A673 (cell line): ENCODE data around the gene BLZF1. TPM values are rescaled to one million over a fixed set of nuclear protein-coding genes. Genes with fewer than 3 reads are reported as not detected.

Experiments
- BruUV-seq: library from RNA; stranded (reverse); fragments of 400-500 nt; replicated peaks from 2 replicates; lab custom pipeline; 2021; lab: Mats Ljungman, UMichigan
- CTCF ChIA-PET: fragments of 300-600 bp; sonication (Branson Sonifier 250); formaldehyde crosslinking; loops from one replicate; lab custom pipeline; 2022; ENCODE audit warnings: antibody characterized with exemption; lab: Charles Lee
- POLR2A ChIA-PET: fragments of 300-600 bp; sonication (Branson Sonifier 250); formaldehyde crosslinking; loops from one replicate; lab custom pipeline; 2022; ENCODE audit warnings: antibody characterized with exemption; ENCODE audit not compliant: low non-redundant PET; lab: Charles Lee
- DNase-seq: peaks from one replicate; pipeline ENCODE4 v3.0.0-alpha.2; 2015; ENCODE audit warnings: low spot score
- H3K27ac ChIP-seq: fragments of 200-600 bp; sonication (generic); 2 replicates; pipeline ENCODE4 v1.5.1; 2016; ENCODE audit warnings: mixed run types, low read depth, mild to moderate bottlenecking, mixed read lengths, antibody characterized with exemption, low read length; ENCODE audit not compliant: poor library complexity, severe bottlenecking
- H3K27me3 ChIP-seq: fragments of 200-600 bp; sonication (generic); replicated peaks from 2 replicates; pipeline ENCODE4 v1.6.1; 2017; ENCODE audit warnings: mixed run types, low read depth, mild to moderate bottlenecking, mixed read lengths, antibody characterized with exemption, low read length; ENCODE audit not compliant: insufficient read depth, poor library complexity
- H3K36me3 ChIP-seq: fragments of 200-600 bp; sonication (generic); 2 replicates; pipeline ENCODE4 v1.6.1; 2016; ENCODE audit warnings: mixed run types, mild to moderate bottlenecking, mixed read lengths, antibody characterized with exemption, low read length; ENCODE audit not compliant: insufficient read depth, poor library complexity, severe bottlenecking
- H3K4me1 ChIP-seq: fragments of 200-600 bp; sonication (generic); 2 replicates; pipeline ENCODE4 v1.6.1; 2017; ENCODE audit warnings: mixed run types, mild to moderate bottlenecking, mixed read lengths, antibody characterized with exemption, low read length; ENCODE audit not compliant: insufficient read depth, poor library complexity, severe bottlenecking
- H3K4me3 ChIP-seq: fragments of 200-600 bp; sonication (generic); 2 replicates; pipeline ENCODE4 v1.5.1; 2016; ENCODE audit warnings: low read depth, mixed run types, mild to moderate bottlenecking, mixed read lengths, low read length; ENCODE audit not compliant: poor library complexity, severe bottlenecking
- H3K9me3 ChIP-seq: fragments of 200-600 bp; sonication (generic); 2 replicates; pipeline ENCODE4 v1.6.1; 2016; ENCODE audit warnings: mixed run types, low read depth, mild to moderate bottlenecking, mixed read lengths, antibody characterized with exemption, low read length; ENCODE audit not compliant: poor library complexity, severe bottlenecking
- EZH2 ChIP-seq: fragments of 200-600 bp; sonication (generic); IDR thresholded peaks from 2 replicates; pipeline ENCODE4 v1.6.1; 2017; ENCODE audit warnings: borderline replicate concordance, low read depth, mild to moderate bottlenecking, mixed read lengths, antibody characterized with exemption, low read length; ENCODE audit not compliant: poor library complexity, severe bottlenecking
- intact Hi-C: fragments of 100-400 bp; cut with micrococcal nuclease; formaldehyde crosslinking; loops from one replicate; pipeline ENCODE4 v1.10.0; 2022; ENCODE audit not compliant: unreplicated experiment
- total RNA-seq: library from RNA; stranded (reverse); gene quantifications from 2 replicates; pipeline ENCODE4 v1.2.3, GENCODE V29; 2021
- TF ChIP-seq, protein P1 (sequence below): fragments of 300-800, 200-600 bp; sonication (generic); conservative IDR thresholded peaks from 2 replicates; pipeline ENCODE4 v1.5.1; 2017; ENCODE audit warnings: low read depth, mild to moderate bottlenecking, antibody characterized with exemption, low read length, moderate library complexity, mixed read lengths

Gene BLZF1
- total RNA-seq, 1 experiment from 2014 or later: 22.5 TPM

DNA sequence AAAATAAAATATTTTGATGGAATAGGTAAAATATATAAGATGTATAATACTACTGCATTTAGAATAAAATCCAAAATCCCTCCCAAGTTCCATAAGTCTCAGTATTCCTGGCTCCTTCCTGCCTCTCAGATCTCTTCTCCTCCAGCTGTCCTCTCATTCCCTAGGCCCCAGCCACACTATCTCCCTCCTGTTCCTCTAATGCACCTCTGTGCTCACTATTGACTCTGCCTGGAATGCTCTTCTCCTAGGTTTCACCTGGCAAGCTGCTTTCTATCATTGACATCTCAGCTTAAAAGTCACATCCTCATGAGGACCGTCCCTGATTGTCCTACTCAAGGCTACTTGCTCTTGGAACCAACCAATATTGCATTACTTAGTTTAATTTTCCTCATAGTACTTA lies 7.6 kb upstream of the BLZF1 start:
- Histone ChIP-seq H3K4me3 (no peak overlapping the region), H3K4me1 (no peaks in the 10 kb centered on the region), H3K27ac (no peak overlapping the region), H3K27me3 (no peaks in the 10 kb centered on the region), H3K9me3 (no peaks in the 10 kb centered on the region), H3K36me3 (no peaks in the 10 kb centered on the region)
- ChIA-PET CTCF (no interaction called here), POLR2A (no interaction called here)
- no peak for DNase-seq
- intact Hi-C loops: no loop called here
- TF ChIP-seq EZH2: no peak
- TF ChIP-seq, protein P1, sequence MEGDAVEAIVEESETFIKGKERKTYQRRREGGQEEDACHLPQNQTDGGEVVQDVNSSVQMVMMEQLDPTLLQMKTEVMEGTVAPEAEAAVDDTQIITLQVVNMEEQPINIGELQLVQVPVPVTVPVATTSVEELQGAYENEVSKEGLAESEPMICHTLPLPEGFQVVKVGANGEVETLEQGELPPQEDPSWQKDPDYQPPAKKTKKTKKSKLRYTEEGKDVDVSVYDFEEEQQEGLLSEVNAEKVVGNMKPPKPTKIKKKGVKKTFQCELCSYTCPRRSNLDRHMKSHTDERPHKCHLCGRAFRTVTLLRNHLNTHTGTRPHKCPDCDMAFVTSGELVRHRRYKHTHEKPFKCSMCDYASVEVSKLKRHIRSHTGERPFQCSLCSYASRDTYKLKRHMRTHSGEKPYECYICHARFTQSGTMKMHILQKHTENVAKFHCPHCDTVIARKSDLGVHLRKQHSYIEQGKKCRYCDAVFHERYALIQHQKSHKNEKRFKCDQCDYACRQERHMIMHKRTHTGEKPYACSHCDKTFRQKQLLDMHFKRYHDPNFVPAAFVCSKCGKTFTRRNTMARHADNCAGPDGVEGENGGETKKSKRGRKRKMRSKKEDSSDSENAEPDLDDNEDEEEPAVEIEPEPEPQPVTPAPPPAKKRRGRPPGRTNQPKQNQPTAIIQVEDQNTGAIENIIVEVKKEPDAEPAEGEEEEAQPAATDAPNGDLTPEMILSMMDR: no peak
- no TSS peak for BruUV-seq

DNA sequence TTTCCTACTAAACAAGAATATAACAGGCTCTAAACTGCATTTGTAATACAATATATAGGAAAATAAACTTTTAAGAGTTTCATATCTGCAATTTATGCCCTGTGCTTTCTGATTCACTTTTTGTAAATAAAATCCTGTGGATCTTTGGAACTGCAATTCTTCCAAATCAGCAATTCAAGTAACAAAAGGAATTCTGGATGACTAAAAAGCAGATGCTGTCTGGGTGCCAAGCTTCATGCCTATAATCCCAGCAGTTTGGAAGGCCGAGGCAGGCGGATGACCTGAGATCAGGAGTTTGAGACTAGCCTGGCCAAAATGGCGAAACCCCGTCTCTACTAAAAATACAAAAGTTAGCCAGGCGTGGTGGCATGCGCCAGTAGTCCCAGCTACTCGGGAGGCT lies 6.7 kb upstream of the BLZF1 start:
- Histone ChIP-seq H3K4me1 (no peaks in the 10 kb centered on the region), H3K27me3 (no peaks in the 10 kb centered on the region), H3K4me3 (no peak overlapping the region), H3K9me3 (no peaks in the 10 kb centered on the region), H3K27ac (no peak overlapping the region), H3K36me3 (no peaks in the 10 kb centered on the region)
- ChIA-PET CTCF (no interaction called here), POLR2A (no interaction called here)
- BruUV-seq: no TSS peak
- intact Hi-C loops: no loop called here
- TF ChIP-seq, protein P1: no peak
- no peak for DNase-seq

DNA sequence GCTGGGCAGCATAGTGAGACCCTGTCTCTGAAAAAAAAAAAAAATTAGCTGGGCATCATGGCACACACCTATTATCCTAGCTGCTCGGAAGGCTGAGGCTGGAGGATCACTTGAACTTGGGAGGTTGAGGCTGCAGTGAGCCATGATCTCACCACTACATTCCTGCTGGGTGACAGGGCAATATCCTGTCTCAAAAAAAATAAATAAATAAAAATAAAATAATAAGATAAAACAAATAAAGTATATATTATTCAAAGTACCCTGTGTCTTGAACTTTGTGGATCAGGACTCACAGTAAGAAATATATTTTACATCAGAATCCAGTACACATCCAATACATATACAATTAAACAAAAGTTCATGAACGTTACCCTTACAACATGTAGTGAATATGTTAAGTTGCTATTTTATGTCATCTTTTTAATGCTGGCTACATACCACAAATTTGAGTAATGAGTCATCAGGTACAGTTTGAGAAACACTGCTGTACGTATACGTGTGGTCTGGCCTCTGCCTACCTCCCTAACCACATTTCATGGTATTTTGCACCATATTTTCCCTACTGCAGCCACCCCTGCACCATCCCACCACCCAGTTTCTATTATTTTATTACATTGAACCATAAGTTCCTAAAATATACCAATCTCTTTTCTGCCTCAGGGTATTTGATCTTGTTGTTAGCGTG lies 4.8 kb upstream of the BLZF1 start:
- intact Hi-C loops: no loop called here
- Histone ChIP-seq H3K36me3 (no peaks in the 10 kb centered on the region), H3K4me1 (peaks cover 7% of the 10 kb centered on the region), H3K9me3 (no peaks in the 10 kb centered on the region), H3K27me3 (no peaks in the 10 kb centered on the region), H3K27ac (no peak overlapping the region), H3K4me3 (no peak overlapping the region)
- DNase-seq: no peak
- no TSS peak for BruUV-seq
- ChIA-PET CTCF (no interaction called here), POLR2A (no interaction called here)
- TF ChIP-seq, protein P1: no peak
- TF ChIP-seq EZH2: no peak
